CD4-positive, alpha-beta T cell treated with Interleukin-15 for 1 hour (primary cell): ENCODE data around the gene LRP2.
"Not testable (repeated sequence)": the region's sequence is repeated elsewhere in the genome, so short reads cannot be mapped to it uniquely, and the experiment has no call there.

Experiments
- DNase-seq: peaks from one replicate; pipeline ENCODE4 v3.0.0-alpha.2; 2020

LRP2 gene

DNA sequence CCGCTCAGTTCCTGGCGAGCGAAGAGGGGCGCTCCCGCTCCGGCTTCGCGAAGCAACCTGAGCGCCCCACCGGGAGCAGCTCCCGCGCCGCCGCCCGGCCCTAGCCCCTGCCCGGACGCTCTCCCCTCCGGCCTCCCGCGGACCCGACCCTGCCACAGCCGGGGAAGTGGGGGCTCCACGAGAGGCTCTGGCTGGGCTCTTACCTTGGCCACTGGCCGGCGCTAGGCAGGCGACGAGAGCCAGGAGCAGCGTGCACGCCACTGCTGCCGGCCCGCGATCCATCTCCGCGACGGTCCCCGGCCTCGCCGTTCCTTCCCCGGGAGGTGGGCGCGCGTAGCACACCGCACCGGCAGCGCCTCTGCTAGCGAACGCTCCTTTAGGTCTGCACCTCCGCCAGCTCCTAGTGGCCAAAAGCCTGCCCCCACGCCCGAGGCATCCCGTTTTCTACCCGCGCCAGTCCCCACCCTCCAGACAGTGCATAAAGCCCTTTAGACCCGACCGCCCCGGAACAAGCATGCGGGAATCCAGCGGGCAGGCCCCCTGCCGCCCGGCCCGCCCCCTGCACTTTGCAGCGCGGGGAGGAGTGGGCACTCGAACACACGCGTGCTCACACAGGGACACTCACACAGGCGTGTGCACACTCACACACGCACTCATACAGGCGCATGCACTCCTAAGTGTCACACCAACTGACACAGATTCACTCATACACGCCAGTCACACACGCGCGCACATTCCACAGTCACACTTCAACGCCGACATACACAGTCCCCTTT, at the start of gene LRP2:
Gene LRP2 (minus strand): TSS at position 417 of the 776 bp plus-strand sequence. CDS start 135 bp downstream, at position 282.
- peak; percentile 19 for DNase-seq

DNA sequence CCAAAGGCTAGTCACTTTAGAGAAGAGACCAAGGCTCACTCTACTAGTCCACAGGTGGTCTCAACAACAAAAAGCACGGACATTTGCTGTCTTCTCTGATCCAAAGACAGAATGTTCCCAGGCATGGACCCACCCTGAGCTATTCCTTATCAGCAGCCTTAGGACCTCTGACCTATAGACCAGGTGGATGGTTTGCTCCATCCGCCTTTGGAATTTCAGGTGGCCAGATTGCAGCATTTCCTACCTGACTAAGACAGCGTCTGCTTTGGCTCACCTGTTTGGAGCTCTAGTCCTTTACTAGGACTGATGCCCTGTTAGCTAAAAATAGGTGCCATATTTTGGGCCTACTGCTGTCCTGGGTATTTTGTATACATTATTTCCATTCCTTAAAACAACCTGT, 44.6 kb upstream of the LRP2 start:
- no peak for DNase-seq

GRCh38 chr2:169399491-169399890, 37.2 kb upstream of the LRP2 start:
- not testable (repeated sequence) for DNase-seq

DNA sequence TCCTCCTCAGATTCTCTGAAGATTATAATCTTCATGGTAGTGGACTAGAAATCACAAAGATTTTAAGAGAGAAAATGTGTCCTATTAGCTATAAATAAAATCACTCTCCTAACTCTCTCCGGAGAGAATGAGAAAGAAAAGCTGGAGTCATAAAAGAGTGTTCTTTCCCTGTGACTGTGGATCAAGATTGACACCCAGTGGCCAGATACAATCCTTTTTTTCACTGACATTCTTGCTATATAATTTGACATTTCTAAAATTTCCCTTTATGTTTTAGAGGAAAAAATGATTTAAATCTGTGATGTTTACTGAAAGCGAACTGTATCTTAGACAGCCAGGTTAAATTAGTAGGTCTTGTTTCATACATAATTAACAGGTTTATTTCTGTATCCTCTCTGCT, 35.4 kb upstream of the LRP2 start:
- DNase-seq: no peak

GRCh38 chr2:169395821-169396374, 33.6 kb upstream of the LRP2 start:
- no peak for DNase-seq

DNA sequence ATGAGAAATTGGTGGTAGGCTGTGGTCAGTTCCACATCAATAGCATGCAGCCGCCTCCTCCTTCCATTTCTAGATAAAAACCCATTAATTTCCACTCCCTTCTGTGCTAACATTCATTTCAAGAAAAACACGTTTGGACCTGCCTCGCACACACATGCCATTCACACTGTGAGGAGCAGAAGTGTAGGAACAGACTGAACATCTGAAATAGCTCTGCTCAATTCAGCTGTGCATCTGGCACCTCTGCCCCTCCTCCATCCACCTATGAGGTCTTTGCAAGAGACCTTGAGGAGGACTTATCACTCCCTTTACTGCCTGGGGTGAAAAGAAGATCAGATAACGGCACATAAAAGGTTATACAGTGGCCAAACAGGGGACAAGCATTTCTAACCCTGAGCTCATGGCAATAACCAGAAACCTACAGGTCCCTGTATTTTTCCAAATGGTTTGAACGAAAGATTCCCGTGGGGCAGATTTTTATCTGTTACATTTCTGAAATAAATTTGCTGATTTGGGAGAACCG, 30.8 kb upstream of the LRP2 start:
- no peak for DNase-seq

- DNase-seq: no peak
Measured at GRCh38 chr2:169391236-169391635, 28.9 kb upstream of the LRP2 start.

DNA sequence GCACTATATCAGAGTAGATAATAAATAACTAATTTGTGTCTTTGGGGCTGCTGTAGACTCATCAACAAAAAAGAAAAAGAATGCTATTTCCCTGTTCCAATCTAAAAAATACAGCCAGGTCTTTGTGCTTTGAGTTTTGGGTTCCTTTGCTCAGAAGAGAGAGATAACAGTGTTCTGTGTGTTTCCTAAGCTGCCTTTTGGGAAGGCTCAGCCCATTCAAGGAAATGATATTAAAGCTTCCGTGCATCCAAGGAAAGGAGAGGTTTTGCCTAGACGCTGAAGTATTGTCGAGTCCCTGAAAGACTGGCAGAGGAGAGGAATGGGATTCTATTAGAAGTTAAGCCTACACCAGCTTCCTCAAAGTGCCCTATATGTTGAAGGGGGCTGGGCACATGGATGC, 25.8 kb upstream of the LRP2 start:
- DNase-seq: no peak

- no peak for DNase-seq
Measured at GRCh38 chr2:169386722-169387121, 24.4 kb upstream of the LRP2 start.

DNA sequence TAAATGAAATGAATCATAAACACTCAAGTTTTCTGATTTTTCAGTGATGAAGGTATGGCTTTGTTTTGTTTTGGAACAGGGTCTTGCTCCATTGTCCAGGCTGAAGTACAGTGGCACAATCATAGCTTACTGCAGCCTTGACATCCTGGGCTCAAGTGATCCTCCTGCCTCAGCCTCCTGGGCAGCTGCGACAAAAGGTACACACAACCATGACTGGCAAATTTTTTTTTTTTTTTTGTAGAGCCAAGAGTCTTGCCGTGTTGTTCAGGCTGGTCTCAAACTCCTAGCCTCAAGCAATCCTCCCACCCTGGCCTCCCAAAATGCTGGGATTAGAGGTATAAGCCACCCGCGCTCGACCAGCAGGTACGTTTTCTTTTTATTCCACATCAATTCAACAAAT, 22.5 kb upstream of the LRP2 start:
- no peak for DNase-seq

GRCh38 chr2:169372561-169372960, 10.2 kb upstream of the LRP2 start:
- DNase-seq: no peak

DNA sequence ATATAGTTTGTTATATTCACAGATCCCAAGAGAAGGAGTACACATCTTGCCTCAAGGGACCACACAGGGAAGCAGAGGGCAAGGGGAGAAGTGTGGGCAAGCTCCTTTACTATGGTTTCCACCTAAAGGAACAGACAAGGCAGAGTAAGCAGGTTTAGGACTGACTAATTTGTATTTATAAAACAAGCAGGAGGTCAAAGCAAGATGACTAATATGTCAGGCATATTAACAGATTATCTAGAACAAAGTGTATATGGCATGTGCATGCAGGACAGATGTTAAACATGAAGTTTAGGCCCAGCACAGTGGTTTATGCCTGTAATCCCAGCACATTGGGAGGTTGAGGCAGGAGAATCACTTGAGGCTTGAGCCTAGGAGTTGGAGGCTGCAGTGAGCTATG, 3.7 kb upstream of the LRP2 start:
- DNase-seq: no peak

- DNase-seq: no peak
Measured at GRCh38 chr2:169365029-169365480, 2.7 kb upstream of the LRP2 start.

DNA sequence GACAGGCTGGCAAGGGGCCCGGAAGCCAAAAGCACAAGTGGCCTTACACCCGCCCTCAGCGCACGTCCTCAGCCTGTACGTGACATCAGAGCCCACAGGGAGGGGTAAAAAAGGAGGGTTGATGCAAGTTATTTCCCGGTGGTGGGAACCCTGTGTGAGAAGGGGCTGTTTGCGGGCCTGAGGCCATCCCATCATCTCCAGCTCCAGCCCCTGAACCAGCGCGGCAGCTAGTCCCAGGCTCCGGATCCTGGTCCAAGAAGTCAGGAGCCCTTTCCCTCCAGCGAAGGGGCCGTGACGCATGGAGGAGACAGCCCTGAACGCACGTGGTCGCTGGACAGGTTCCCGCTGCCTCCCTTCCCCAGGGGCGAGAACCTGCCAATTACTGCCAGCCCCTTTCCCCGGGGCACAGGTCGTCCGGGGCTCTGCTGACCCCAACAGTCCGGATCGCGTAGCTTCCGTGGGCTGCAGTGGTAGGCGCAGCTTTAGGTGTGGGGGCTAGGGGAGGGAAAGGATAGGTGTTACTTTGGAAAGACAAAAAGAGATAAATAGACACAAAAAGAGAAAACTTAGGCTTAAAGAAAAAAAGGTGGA, 1.3 kb upstream of the LRP2 start:
- peak; percentile 19 for DNase-seq

DNA sequence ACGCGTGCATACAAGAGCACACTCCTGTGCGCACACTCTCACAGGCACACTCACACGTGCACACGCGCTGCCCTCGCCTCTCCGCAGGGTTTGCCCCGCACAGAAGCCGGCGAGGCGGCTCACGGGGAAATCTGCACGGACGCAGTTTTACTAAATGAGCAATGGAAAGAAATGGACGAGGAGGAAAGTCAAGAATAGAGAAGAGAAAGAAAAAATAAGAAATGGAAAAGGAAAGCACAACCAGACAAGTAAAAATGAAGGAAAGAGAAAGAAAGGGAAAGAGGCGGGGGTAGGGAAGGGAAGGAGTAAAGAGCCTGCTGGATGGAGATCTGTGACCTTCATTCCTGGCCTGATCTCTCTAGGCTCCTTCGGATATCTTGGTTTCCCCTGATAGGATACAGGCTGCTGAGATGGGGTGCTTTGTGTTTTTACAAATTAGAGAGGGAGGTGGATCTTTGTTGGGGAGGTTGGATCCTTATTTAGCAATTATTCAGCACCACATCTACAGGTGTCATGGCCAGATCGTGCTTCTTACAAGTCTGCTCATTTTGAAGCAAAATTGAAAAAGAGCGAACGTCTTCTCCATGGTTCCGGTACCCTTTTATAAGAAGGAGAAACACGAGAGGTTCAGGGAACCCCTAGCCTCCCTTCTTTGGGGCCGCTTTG, 693 bp upstream of the LRP2 start:
- DNase-seq: no peak

GRCh38 chr2:169361706-169362117, 622 bp downstream of the LRP2 start:
- no peak for DNase-seq

DNA sequence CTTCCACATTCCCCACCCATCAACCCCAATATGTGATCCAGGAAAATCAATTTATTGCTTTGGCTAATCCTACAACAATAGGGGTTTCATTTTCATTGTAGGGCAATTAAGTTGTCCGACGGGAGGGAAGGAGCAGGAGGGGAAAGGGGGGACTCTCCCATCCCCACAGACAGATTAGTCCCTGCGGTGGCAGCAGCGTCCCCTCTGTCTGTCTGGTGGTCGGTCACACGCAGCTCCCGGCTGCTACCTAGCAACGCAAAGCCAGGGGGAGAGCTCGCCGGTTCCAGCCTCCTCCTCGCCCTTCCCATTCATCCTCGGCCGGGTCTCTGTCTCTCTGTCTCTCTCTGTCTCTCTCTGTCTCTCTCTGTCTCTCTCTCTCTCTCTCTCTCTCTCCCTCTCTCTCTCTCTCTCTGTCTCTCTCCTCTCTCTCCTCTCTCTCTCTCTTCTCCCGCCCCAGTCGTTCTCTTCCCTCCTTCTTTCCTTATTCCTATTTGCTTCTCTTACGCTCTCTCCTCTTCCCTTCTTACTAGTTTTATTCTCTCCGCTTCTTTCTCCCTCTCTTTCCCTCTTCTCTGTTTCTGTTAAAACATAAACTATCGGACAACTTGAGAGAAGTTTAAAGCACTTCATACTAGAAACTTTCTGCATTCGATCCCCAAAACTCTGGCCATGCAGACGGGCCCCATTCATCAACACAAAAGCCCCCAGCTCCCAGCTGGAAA, 1.2 kb downstream of the LRP2 start:
- no peak for DNase-seq

GRCh38 chr2:169358016-169358415, 4.3 kb downstream of the LRP2 start:
- DNase-seq: no peak

DNA sequence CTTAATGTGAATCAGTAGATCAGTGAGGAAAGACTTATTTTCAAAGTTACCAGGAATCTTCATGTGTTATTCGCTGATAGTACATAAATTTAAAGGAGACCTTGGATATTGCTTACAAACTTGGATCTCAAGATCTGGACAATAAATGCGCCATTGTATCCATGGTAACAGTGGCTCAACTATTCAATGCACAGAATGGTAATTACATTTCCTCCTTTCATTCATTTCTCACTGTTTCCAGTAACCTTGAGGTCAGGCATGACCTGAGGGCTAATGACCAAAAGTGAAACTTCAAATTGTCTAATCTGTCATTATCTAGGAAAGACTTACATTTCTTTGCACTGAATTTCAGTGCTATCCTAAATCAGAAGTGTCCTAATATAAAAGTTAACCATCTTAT, 8.1 kb downstream of the LRP2 start:
- no peak for DNase-seq

DNA sequence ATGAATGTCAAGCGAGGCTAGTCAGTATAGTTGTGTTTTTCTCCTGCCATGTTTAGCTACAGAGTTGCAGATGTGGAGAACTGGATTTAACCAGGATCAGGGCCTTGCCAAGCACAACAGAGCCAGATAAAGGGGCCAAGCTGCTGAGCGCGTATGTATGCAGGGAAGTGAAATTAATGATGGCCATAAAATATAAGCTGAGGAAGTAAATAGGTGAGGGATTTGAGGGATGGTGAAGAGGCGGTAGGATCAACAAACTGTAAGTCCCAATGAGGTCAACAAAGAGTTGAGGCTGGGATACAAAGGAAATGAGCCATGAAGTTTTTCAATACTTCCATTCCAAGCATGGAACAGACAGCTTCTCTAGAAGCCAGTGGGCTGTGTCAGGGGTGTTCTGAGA, 10.6 kb downstream of the LRP2 start:
- DNase-seq: no peak

- no peak for DNase-seq
Measured at GRCh38 chr2:169349535-169349934, 12.8 kb downstream of the LRP2 start.

- DNase-seq: no peak
Measured at GRCh38 chr2:169348321-169349024, 13.9 kb downstream of the LRP2 start.
